Tibial nerve (tissue), 3 donors: ENCODE measurements around the gene BICDL1.
"Not testable (repeated sequence)": the region's sequence is repeated elsewhere in the genome, so short reads cannot be mapped to it uniquely, and the experiment has no call there.

Experiments used
- CTCF ChIP-seq, 5 experiments: fragments of 200-600 bp in 3 of 5; fragments of 450-650 bp in 2 of 5; sonication (generic) in 3 of 5; IDR thresholded peaks; one replicate each; pipeline ENCODE4 v1.5.1; 2016 to 2019; ENCODE audit warnings: antibody characterized with exemption in 5 of 5, mild to moderate bottlenecking in 3 of 5, moderate library complexity in 2 of 5
- POLR2A ChIP-seq, 2 donors: fragments of 450-650 bp; IDR thresholded peaks; one replicate each; pipeline ENCODE4 v1.6.1; 2017; ENCODE audit warnings: antibody characterized with exemption in 2 of 2, mild to moderate bottlenecking in 2 of 2, moderate library complexity in 2 of 2

DNA sequence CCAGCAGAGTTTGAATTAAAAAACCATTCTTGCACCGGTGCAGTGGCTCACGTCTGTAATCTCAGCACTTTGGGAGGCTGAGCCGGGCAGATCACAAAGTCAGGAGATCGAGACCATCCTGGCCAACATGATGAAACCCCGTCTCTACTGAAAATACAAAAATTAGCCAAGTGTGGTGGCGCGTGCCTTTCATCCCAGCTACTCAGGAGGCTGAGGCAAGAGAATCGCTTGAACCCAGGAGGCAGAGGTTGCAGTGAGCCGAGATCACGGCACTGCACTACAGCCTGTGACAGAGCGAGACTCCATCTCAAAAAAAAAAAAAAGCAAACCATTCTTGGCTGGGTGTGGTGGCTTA, 25.3 kb downstream of the BICDL1 start:
- TF ChIP-seq POLR2A, CTCF (IDR thresholded peaks at IDR 0.05): not testable (repeated sequence)
